Osteocyte (in vitro differentiated cells): Measurements from ENCODE around the gene GPR18. TPM values are rescaled to one million over a fixed set of nuclear protein-coding genes. Genes with fewer than 3 reads are reported as not detected.
"Not testable (repeated sequence)": the region's sequence is repeated elsewhere in the genome, so short reads cannot be mapped to it uniquely, and the experiment has no call there.

Experiments
- DNase-seq: peaks from one replicate; pipeline ENCODE4 v3.0.0; 2021; ENCODE audit warnings: mixed read lengths; ENCODE audit not compliant: unreplicated experiment; ENCODE audit errors: extremely low spot score
- H3K27ac Mint-ChIP-seq: one replicate; pipeline ENCODE4 v1.8.0; 2021; ENCODE audit warnings: mild to moderate bottlenecking, mixed read lengths; ENCODE audit not compliant: unreplicated experiment
- H3K27me3 Mint-ChIP-seq: one replicate; pipeline ENCODE4 v1.8.0; 2021; ENCODE audit warnings: mixed read lengths; ENCODE audit not compliant: unreplicated experiment
- H3K36me3 Mint-ChIP-seq: one replicate; pipeline ENCODE4 v1.8.0; 2021; ENCODE audit warnings: mixed read lengths; ENCODE audit not compliant: unreplicated experiment
- H3K4me1 Mint-ChIP-seq: one replicate; pipeline ENCODE4 v1.8.0; 2021; ENCODE audit warnings: mixed read lengths; ENCODE audit not compliant: unreplicated experiment
- H3K4me3 Mint-ChIP-seq: one replicate; pipeline ENCODE4 v1.8.0; 2021; ENCODE audit warnings: mild to moderate bottlenecking, moderate library complexity, mixed read lengths; ENCODE audit not compliant: unreplicated experiment
- H3K9me3 Mint-ChIP-seq: one replicate; pipeline ENCODE4 v1.8.0; 2021; ENCODE audit warnings: mixed read lengths; ENCODE audit not compliant: unreplicated experiment
- CTCF ChIP-seq: fragments of 200-600 bp; sonication (generic); IDR thresholded peaks from 2 replicates; pipeline ENCODE4 v1.5.0; 2021; ENCODE audit warnings: antibody characterized with exemption, mild to moderate bottlenecking, moderate library complexity
- total RNA-seq: library from RNA; stranded (reverse); gene quantifications from 2 replicates; pipeline ENCODE4 v1.2.1, GENCODE V29; 2021

Gene GPR18
- total RNA-seq, 1 donor from 2014 or later, result not detected

- H3K27me3 Mint-ChIP-seq, result no peaks in the 10 kb centered on the region
- peaks cover 3% of the 10 kb centered on the region for H3K4me1 Mint-ChIP-seq
- peaks cover 24% of the 10 kb centered on the region for H3K36me3 Mint-ChIP-seq
- DNase-seq, result no peak
- H3K9me3 Mint-ChIP-seq, result peaks cover 6% of the 10 kb centered on the region
- no peak for TF ChIP-seq CTCF
- no peak overlapping the region for H3K27ac Mint-ChIP-seq
- no peak overlapping the region for H3K4me3 Mint-ChIP-seq
Measured at GRCh38 chr13:99251921-99252320, 6.3 kb downstream of the GPR18 start.

GRCh38 chr13:99250982-99251825 lies 7.0 kb downstream of the GPR18 start:
- Mint-ChIP-seq H3K36me3 (peaks cover 24% of the 10 kb centered on the region), H3K27me3 (no peaks in the 10 kb centered on the region), H3K4me1 (no peaks in the 10 kb centered on the region), H3K9me3 (peaks cover 6% of the 10 kb centered on the region), H3K4me3 (no peak overlapping the region), H3K27ac (no peak overlapping the region)
- DNase-seq, result no peak
- TF ChIP-seq CTCF, result no peak

- peaks cover 16% of the 10 kb centered on the region for H3K36me3 Mint-ChIP-seq
- not testable (repeated sequence) for DNase-seq, H3K27ac Mint-ChIP-seq, H3K4me3 Mint-ChIP-seq, H3K27me3 Mint-ChIP-seq, H3K9me3 Mint-ChIP-seq, H3K4me1 Mint-ChIP-seq
Measured at GRCh38 chr13:99249606-99250005, 8.6 kb downstream of the GPR18 start.

GRCh38 chr13:99249178-99249577 lies 9.0 kb downstream of the GPR18 start:
- H3K4me1 Mint-ChIP-seq, H3K9me3 Mint-ChIP-seq, H3K27ac Mint-ChIP-seq, H3K27me3 Mint-ChIP-seq, H3K4me3 Mint-ChIP-seq, DNase-seq: not testable (repeated sequence)
- peaks cover 16% of the 10 kb centered on the region for H3K36me3 Mint-ChIP-seq

- TF ChIP-seq CTCF, result no peak
- Mint-ChIP-seq H3K36me3 (peaks cover 24% of the 10 kb centered on the region), H3K9me3 (peaks cover 6% of the 10 kb centered on the region), H3K4me1 (no peaks in the 10 kb centered on the region), H3K27me3 (no peaks in the 10 kb centered on the region), H3K27ac (no peak overlapping the region), H3K4me3 (no peak overlapping the region)
- no peak for DNase-seq
Measured at GRCh38 chr13:99246100-99246499, 12.1 kb downstream of the GPR18 start.

- H3K36me3 Mint-ChIP-seq, result peaks cover 14% of the 10 kb centered on the region
- no peaks in the 10 kb centered on the region for H3K27me3 Mint-ChIP-seq
- DNase-seq, result no peak
- no peak overlapping the region for H3K4me3 Mint-ChIP-seq
- no peak for TF ChIP-seq CTCF
- H3K9me3 Mint-ChIP-seq, result no peaks in the 10 kb centered on the region
- peaks cover 2% of the 10 kb centered on the region for H3K4me1 Mint-ChIP-seq
- no peak overlapping the region for H3K27ac Mint-ChIP-seq
Measured at GRCh38 chr13:99237981-99238662, 20.1 kb downstream of the GPR18 start.
